HPDE6-E6E7 (cell line): ENCODE measurements around the gene ABCA7.

Experiments used
- DNase-seq: peaks from one replicate; pipeline ENCODE4 v3.0.0; 2011; ENCODE audit warnings: missing footprints; ENCODE audit errors: extremely low spot score

Gene ABCA7

GRCh38 chr19:1040476-1041271, 767 bp downstream of the ABCA7 start:
- DNase-seq = peak; percentile 100

GRCh38 chr19:1041272-1041834, 1.4 kb downstream of the ABCA7 start:
- no peak for DNase-seq

GRCh38 chr19:1041835-1042685, 2.2 kb downstream of the ABCA7 start:
- no peak for DNase-seq

- no peak for DNase-seq
Measured at GRCh38 chr19:1042689-1043511, 3.0 kb downstream of the ABCA7 start.

GRCh38 chr19:1045247-1045603, 5.3 kb downstream of the ABCA7 start:
- DNase-seq = no peak

- no peak for DNase-seq
Measured at GRCh38 chr19:1046117-1046626, 6.3 kb downstream of the ABCA7 start.

GRCh38 chr19:1046836-1047695, 7.2 kb downstream of the ABCA7 start:
- DNase-seq = no peak

GRCh38 chr19:1047696-1048147, 7.8 kb downstream of the ABCA7 start:
- DNase-seq = no peak

GRCh38 chr19:1049106-1049505, 9.2 kb downstream of the ABCA7 start:
- no peak for DNase-seq

GRCh38 chr19:1049800-1050199, 9.9 kb downstream of the ABCA7 start:
- DNase-seq = no peak

- no peak for DNase-seq
Measured at GRCh38 chr19:1050989-1051788, 11.3 kb downstream of the ABCA7 start.

- no peak for DNase-seq
Measured at GRCh38 chr19:1051791-1052190, 11.9 kb downstream of the ABCA7 start.

GRCh38 chr19:1052349-1052975, 12.6 kb downstream of the ABCA7 start:
- no peak for DNase-seq

GRCh38 chr19:1053176-1054101, 13.5 kb downstream of the ABCA7 start:
- DNase-seq = no peak

GRCh38 chr19:1054102-1055027, 14.5 kb downstream of the ABCA7 start:
- no peak for DNase-seq

- no peak for DNase-seq
Measured at GRCh38 chr19:1055028-1055425, 15.1 kb downstream of the ABCA7 start.
